ENCODE results near the gene FXYD1.

FXYD1 gene

GRCh38 chr19:35167251-35168119, 28.9 kb downstream of the FXYD1 start:
- Histone ChIP-seq H3K4me2 (ENCODE audit: low read length) (no peak overlapping the region), H3K79me1 (ENCODE audit: low read length) (peaks cover 11% of the 10 kb centered on the region), H4K91ac (ENCODE audit: low read depth, low read length) (no peak overlapping the region), H3K27ac (ENCODE audit: low read depth, low read length) (no peak overlapping the region), H2BK120ac (ENCODE audit: insufficient read depth, low read length, poor library complexity) (no peak overlapping the region), H3K9ac (ENCODE audit: low read length) (no peak overlapping the region), H3K27me3 (ENCODE audit: insufficient read depth, low read length) (no peaks in the 10 kb centered on the region), H2BK5ac (ENCODE audit: low read depth, low read length, poor library complexity) (no peak overlapping the region), H3K4ac (ENCODE audit: low read depth, low read length) (no peak overlapping the region), H4K8ac (ENCODE audit: low read depth, low read length) (no peak overlapping the region), H3K4me1 (ENCODE audit: control insufficient read depth in 1 of 2, insufficient read depth in 2 of 2, low read length in 2 of 2) (peaks cover 8% of the 10 kb centered on the region in 2 experiments), H4K12ac (ENCODE audit: low read depth, low read length) (no peak overlapping the region), H2AFZ (ENCODE audit: insufficient read depth, low read length, poor library complexity) (no peak overlapping the region), H2AK5ac (ENCODE audit: low read length) (no peak overlapping the region), H2BK12ac (ENCODE audit: low read length) (no peak overlapping the region), H3K14ac (ENCODE audit: low read length) (no peak overlapping the region), H3K9me3 (ENCODE audit: insufficient read depth, low read depth, low read length) (peaks cover 16% of the 10 kb centered on the region), H3K36me3 (ENCODE audit: control insufficient read depth in 1 of 2, insufficient read depth in 2 of 2, low read length in 2 of 2) (peaks cover 36 to 45% of the 10 kb centered on the region in 2 experiments), H3K4me3 (ENCODE audit: low read depth, low read length) (no peak overlapping the region), H3K18ac (ENCODE audit: low read length) (no peak overlapping the region), H3K23ac (ENCODE audit: low read length) (no peak overlapping the region), H3K79me2 (ENCODE audit: control insufficient read depth, insufficient read depth, low read length, poor library complexity) (no peaks in the 10 kb centered on the region)
- no peak for DNase-seq
- no CpG with 5 or more reads among the region's 5 CpGs for WGBS (ENCODE audit: extremely low coverage, insufficient coverage, insufficient read length)

GRCh38 chr19:35168196-35168595, 29.6 kb downstream of the FXYD1 start:
- H3K27ac ChIP-seq (ENCODE audit: low read depth, low read length) = no peak overlapping the region
- H2AFZ ChIP-seq (ENCODE audit: insufficient read depth, low read length, poor library complexity) = no peak overlapping the region
- H3K4me1 ChIP-seq (ENCODE audit: control insufficient read depth in 1 of 2, insufficient read depth in 2 of 2, low read length in 2 of 2) = peaks cover 8% of the 10 kb centered on the region in 2 experiments
- no peak overlapping the region for H3K18ac ChIP-seq (ENCODE audit: low read length)
- no peak overlapping the region for H2BK12ac ChIP-seq (ENCODE audit: low read length)
- H3K79me1 ChIP-seq (ENCODE audit: low read length) = peaks cover 9% of the 10 kb centered on the region
- no peaks in the 10 kb centered on the region for H3K27me3 ChIP-seq (ENCODE audit: insufficient read depth, low read length)
- H3K4ac ChIP-seq (ENCODE audit: low read depth, low read length) = no peak overlapping the region
- no peak overlapping the region for H4K8ac ChIP-seq (ENCODE audit: low read depth, low read length)
- H3K79me2 ChIP-seq (ENCODE audit: control insufficient read depth, insufficient read depth, low read length, poor library complexity) = no peaks in the 10 kb centered on the region
- H2BK120ac ChIP-seq (ENCODE audit: insufficient read depth, low read length, poor library complexity) = no peak overlapping the region
- peak; percentile 57 to 66 for DNase-seq
- WGBS (ENCODE audit: extremely low coverage, insufficient coverage, insufficient read length) = no CpG with 5 or more reads among the region's 3 CpGs
- no peak overlapping the region for H2BK5ac ChIP-seq (ENCODE audit: low read depth, low read length, poor library complexity)
- H3K36me3 ChIP-seq (ENCODE audit: control insufficient read depth in 1 of 2, insufficient read depth in 2 of 2, low read length in 2 of 2) = peaks cover 36 to 45% of the 10 kb centered on the region in 2 experiments
- no peak overlapping the region for H2AK5ac ChIP-seq (ENCODE audit: low read length)
- no peak overlapping the region for H3K4me3 ChIP-seq (ENCODE audit: low read depth, low read length)
- H3K4me2 ChIP-seq (ENCODE audit: low read length) = no peak overlapping the region
- H4K12ac ChIP-seq (ENCODE audit: low read depth, low read length) = no peak overlapping the region
- no peak overlapping the region for H3K23ac ChIP-seq (ENCODE audit: low read length)
- no peak overlapping the region for H3K14ac ChIP-seq (ENCODE audit: low read length)
- no peak overlapping the region for H3K9ac ChIP-seq (ENCODE audit: low read length)
- no peak overlapping the region for H4K91ac ChIP-seq (ENCODE audit: low read depth, low read length)
- peaks cover 18% of the 10 kb centered on the region for H3K9me3 ChIP-seq (ENCODE audit: insufficient read depth, low read depth, low read length)

GRCh38 chr19:35169221-35169995, 30.8 kb downstream of the FXYD1 start:
- Histone ChIP-seq H4K12ac (ENCODE audit: low read depth, low read length) (no peak overlapping the region), H2BK5ac (ENCODE audit: low read depth, low read length, poor library complexity) (no peak overlapping the region), H3K79me1 (ENCODE audit: low read length) (no peaks in the 10 kb centered on the region), H2AK5ac (ENCODE audit: low read length) (no peak overlapping the region), H3K14ac (ENCODE audit: low read length) (no peak overlapping the region), H3K18ac (ENCODE audit: low read length) (no peak overlapping the region), H2BK120ac (ENCODE audit: insufficient read depth, low read length, poor library complexity) (no peak overlapping the region), H3K36me3 (ENCODE audit: control insufficient read depth in 1 of 2, insufficient read depth in 2 of 2, low read length in 2 of 2) (peaks cover 30 to 38% of the 10 kb centered on the region in 2 experiments), H3K9ac (ENCODE audit: low read length) (no peak overlapping the region), H2AFZ (ENCODE audit: insufficient read depth, low read length, poor library complexity) (no peak overlapping the region), H4K8ac (ENCODE audit: low read depth, low read length) (no peak overlapping the region), H3K9me3 (ENCODE audit: insufficient read depth, low read depth, low read length) (peaks cover 11% of the 10 kb centered on the region), H3K27me3 (ENCODE audit: insufficient read depth, low read length) (no peaks in the 10 kb centered on the region), H3K79me2 (ENCODE audit: control insufficient read depth, insufficient read depth, low read length, poor library complexity) (no peaks in the 10 kb centered on the region), H3K4ac (ENCODE audit: low read depth, low read length) (no peak overlapping the region), H3K4me1 (ENCODE audit: control insufficient read depth in 1 of 2, insufficient read depth in 2 of 2, low read length in 2 of 2) (no peaks in the 10 kb centered on the region), H3K4me2 (ENCODE audit: low read length) (no peak overlapping the region), H3K4me3 (ENCODE audit: low read depth, low read length) (no peak overlapping the region), H3K27ac (ENCODE audit: low read depth, low read length) (no peak overlapping the region), H2BK12ac (ENCODE audit: low read length) (no peak overlapping the region), H3K23ac (ENCODE audit: low read length) (no peak overlapping the region), H4K91ac (ENCODE audit: low read depth, low read length) (no peak overlapping the region)
- no peak for DNase-seq
- WGBS (ENCODE audit: extremely low coverage, insufficient coverage, insufficient read length) = no CpG with 5 or more reads among the region's 18 CpGs

- H3K4me2 ChIP-seq (ENCODE audit: low read length) = no peak overlapping the region
- no peak overlapping the region for H3K14ac ChIP-seq (ENCODE audit: low read length)
- H3K36me3 ChIP-seq (ENCODE audit: control insufficient read depth in 1 of 2, insufficient read depth in 2 of 2, low read length in 2 of 2) = peaks cover 29 to 34% of the 10 kb centered on the region in 2 experiments
- no peak overlapping the region for H4K12ac ChIP-seq (ENCODE audit: low read depth, low read length)
- no peak overlapping the region for H3K4ac ChIP-seq (ENCODE audit: low read depth, low read length)
- DNase-seq = no peak
- no CpG with 5 or more reads among the region's 7 CpGs for WGBS (ENCODE audit: extremely low coverage, insufficient coverage, insufficient read length)
- H2BK12ac ChIP-seq (ENCODE audit: low read length) = no peak overlapping the region
- H3K9me3 ChIP-seq (ENCODE audit: insufficient read depth, low read depth, low read length) = peaks cover 10% of the 10 kb centered on the region
- no peak overlapping the region for H2BK5ac ChIP-seq (ENCODE audit: low read depth, low read length, poor library complexity)
- H4K91ac ChIP-seq (ENCODE audit: low read depth, low read length) = no peak overlapping the region
- no peak overlapping the region for H3K27ac ChIP-seq (ENCODE audit: low read depth, low read length)
- H3K79me1 ChIP-seq (ENCODE audit: low read length) = no peaks in the 10 kb centered on the region
- no peaks in the 10 kb centered on the region for H3K79me2 ChIP-seq (ENCODE audit: control insufficient read depth, insufficient read depth, low read length, poor library complexity)
- no peak overlapping the region for H3K18ac ChIP-seq (ENCODE audit: low read length)
- H3K23ac ChIP-seq (ENCODE audit: low read length) = no peak overlapping the region
- H2BK120ac ChIP-seq (ENCODE audit: insufficient read depth, low read length, poor library complexity) = no peak overlapping the region
- H3K27me3 ChIP-seq (ENCODE audit: insufficient read depth, low read length) = no peaks in the 10 kb centered on the region
- no peak overlapping the region for H3K9ac ChIP-seq (ENCODE audit: low read length)
- no peak overlapping the region for H3K4me3 ChIP-seq (ENCODE audit: low read depth, low read length)
- H4K8ac ChIP-seq (ENCODE audit: low read depth, low read length) = no peak overlapping the region
- no peak overlapping the region for H2AFZ ChIP-seq (ENCODE audit: insufficient read depth, low read length, poor library complexity)
- no peak overlapping the region for H2AK5ac ChIP-seq (ENCODE audit: low read length)
- H3K4me1 ChIP-seq (ENCODE audit: control insufficient read depth in 1 of 2, insufficient read depth in 2 of 2, low read length in 2 of 2) = no peaks in the 10 kb centered on the region
Observed at GRCh38 chr19:35170359-35171061, 31.9 kb downstream of the FXYD1 start.
